Measurements from ENCODE around the gene GDNF.

Gene GDNF

DNA sequence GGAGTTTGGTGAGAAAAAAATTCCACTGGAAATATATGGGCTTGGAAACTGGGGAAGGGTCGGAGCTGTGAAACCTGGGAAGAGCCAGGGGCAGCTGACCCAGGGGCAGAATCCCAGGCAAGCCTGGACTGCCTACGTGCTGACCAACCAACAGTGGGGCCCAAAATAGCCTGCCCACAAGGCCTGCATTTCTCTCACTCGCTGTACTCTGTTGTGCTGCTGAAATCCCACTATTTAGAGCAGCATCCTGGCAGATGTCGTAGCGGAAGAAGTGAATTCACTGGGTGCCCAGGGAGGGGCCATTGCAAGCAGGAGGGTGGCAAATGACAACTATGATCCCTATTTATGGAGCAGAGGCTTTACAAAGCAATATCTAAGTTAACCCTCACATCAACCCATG lies 9.5 kb downstream of the GDNF start:
- no peaks in the 10 kb centered on the region for H3K36me3 ChIP-seq (ENCODE audit: control insufficient read depth in 5 of 5, insufficient read depth in 5 of 5, low read length in 5 of 5)
- H3K27ac ChIP-seq (ENCODE audit: low read depth, low read length): no peak overlapping the region
- H3K4me3 ChIP-seq (ENCODE audit: low read depth in 1 of 5, low read length in 5 of 5): no peak overlapping the region
- H3K27me3 ChIP-seq (ENCODE audit: control insufficient read depth in 5 of 5, insufficient read depth in 4 of 5, low read length in 5 of 5): peaks cover 13 to 33% (median 29%) of the 10 kb centered on the region in 5 donors
- no peak overlapping the region for H3K9ac ChIP-seq (ENCODE audit: low read length in 5 of 5)
- peaks cover 0 to 5% (median 4%) of the 10 kb centered on the region in 5 donors for H3K4me1 ChIP-seq (ENCODE audit: control insufficient read depth in 5 of 5, insufficient read depth in 5 of 5, low read length in 5 of 5)
- H3K9me3 ChIP-seq (ENCODE audit: control insufficient read depth in 5 of 5, low read length in 5 of 5): no peaks in the 10 kb centered on the region

DNA sequence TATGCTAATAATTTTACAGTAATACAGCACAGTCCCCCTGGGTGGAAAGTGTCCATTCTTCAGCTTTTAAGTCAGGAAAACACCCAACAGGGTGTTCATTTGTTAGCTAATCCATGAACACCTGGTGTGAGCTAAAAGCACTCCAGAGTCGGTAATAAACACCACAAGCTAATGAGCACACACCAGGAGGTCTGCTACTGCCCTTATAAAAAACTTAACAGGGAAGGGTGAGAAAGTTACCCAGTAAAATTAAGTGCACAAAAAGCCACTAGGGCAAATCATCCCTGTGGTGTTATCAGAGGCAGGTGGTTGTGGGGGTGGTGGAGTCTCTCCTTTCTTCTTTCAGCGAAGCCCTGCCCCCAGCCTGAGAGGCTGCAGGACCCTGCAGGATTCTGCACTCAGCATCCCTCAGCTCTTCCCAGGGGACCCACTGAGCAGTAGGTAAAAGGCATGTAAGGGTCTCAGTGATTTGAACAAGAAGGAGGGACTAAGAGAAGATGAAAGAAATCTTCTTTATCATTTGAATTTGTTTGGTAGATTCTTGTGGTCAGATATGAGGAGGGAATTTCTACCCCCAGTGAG lies 14.4 kb downstream of the GDNF start:
- no peaks in the 10 kb centered on the region for H3K27me3 ChIP-seq (ENCODE audit: control insufficient read depth in 5 of 5, insufficient read depth in 4 of 5, low read length in 5 of 5)
- no peaks in the 10 kb centered on the region for H3K36me3 ChIP-seq (ENCODE audit: control insufficient read depth in 5 of 5, insufficient read depth in 5 of 5, low read length in 5 of 5)
- no peaks in the 10 kb centered on the region for H3K4me1 ChIP-seq (ENCODE audit: control insufficient read depth in 5 of 5, insufficient read depth in 5 of 5, low read length in 5 of 5)
- no peak overlapping the region for H3K27ac ChIP-seq (ENCODE audit: low read depth, low read length)
- no peak overlapping the region for H3K4me3 ChIP-seq (ENCODE audit: low read depth in 1 of 5, low read length in 5 of 5)
- no peak overlapping the region for H3K9ac ChIP-seq (ENCODE audit: low read length in 5 of 5)
- H3K9me3 ChIP-seq (ENCODE audit: control insufficient read depth in 5 of 5, low read length in 5 of 5): no peaks in the 10 kb centered on the region

DNA sequence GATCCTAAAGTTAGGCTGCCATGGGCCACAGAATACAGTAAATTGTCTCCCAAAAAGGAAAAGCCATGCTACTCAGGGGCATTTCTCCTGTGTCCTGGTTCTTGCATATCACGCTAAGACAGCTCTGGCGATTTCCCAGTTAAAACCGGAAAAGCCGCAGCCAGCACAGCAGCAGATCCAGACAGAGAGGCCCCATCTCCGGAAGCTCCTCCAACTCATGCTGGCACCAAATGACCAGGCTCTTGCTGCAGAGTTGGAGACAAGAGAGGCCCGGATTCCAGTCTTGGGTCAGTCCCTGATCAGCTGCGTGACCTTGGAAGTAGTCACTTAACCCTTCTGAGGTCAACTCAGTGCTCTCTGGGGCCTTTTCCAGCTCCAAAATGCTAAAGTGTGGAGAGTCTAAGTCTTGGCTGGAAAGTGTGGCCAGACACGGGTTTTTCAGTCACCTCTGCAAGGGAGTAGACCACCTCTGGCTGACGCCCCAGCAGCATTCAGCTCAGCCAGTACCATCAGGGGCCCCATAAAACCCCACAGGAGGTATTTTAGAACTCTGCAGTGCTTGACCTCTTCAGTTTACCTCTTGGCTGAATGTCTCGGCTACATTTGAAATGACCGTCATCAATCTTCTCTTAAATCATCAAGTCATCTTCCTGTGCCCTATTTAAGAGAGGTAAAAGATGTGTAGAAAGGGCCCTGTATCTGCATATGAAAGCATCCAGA lies 16.2 kb downstream of the GDNF start:
- Histone ChIP-seq H3K9ac (ENCODE audit: low read length in 5 of 5) (no peak overlapping the region), H3K4me3 (ENCODE audit: low read depth in 1 of 5, low read length in 5 of 5) (no peak overlapping the region), H3K9me3 (ENCODE audit: control insufficient read depth in 5 of 5, low read length in 5 of 5) (no peaks in the 10 kb centered on the region), H3K4me1 (ENCODE audit: control insufficient read depth in 5 of 5, insufficient read depth in 5 of 5, low read length in 5 of 5) (no peaks in the 10 kb centered on the region), H3K36me3 (ENCODE audit: control insufficient read depth in 5 of 5, insufficient read depth in 5 of 5, low read length in 5 of 5) (no peaks in the 10 kb centered on the region), H3K27me3 (ENCODE audit: control insufficient read depth in 5 of 5, insufficient read depth in 4 of 5, low read length in 5 of 5) (no peaks in the 10 kb centered on the region), H3K27ac (ENCODE audit: low read depth, low read length) (no peak overlapping the region)

DNA sequence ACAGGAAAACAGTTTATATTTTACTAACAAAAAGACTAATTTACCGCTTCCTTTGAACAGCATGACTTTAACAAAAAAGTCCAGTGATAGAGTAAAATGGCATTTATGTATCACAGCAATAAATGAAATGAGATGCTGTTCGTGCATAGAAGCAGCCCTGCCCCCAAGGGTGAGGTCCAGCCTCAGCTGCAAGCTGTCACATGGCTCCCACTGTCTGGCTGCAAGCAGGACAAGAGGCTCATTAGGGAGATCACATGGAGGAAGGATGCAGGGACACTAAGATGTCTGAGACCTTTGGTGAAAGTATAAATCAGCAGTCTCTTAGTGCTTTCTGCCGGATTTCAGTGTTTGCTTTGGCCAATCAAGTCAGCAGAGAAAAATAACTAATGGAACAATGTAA lies 23.0 kb downstream of the GDNF start:
- H3K27ac ChIP-seq (ENCODE audit: low read depth, low read length): no peak overlapping the region
- H3K9ac ChIP-seq (ENCODE audit: low read length in 5 of 5): no peak overlapping the region
- no peaks in the 10 kb centered on the region for H3K4me1 ChIP-seq (ENCODE audit: control insufficient read depth in 5 of 5, insufficient read depth in 5 of 5, low read length in 5 of 5)

DNA sequence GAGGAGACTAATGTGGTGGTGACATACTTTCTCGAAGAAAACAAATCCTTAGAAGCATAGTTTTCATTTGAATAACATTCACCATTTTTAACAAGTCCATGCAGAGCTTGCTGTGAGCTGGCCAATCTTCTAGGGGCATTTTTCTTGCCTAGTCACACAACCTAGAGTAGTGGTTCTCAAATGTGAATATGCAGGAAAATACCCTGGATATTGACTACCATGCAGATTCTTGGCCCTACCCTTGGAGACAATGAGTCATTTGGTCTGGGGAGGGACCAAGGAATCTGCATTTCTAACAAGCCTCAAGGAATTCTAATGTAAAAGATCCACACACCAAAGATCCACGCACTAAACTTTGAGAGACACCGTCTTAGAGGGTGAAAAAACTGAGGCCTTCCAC lies 23.5 kb downstream of the GDNF start:
- Histone ChIP-seq H3K27ac (ENCODE audit: low read depth, low read length) (no peak overlapping the region), H3K4me1 (ENCODE audit: control insufficient read depth in 5 of 5, insufficient read depth in 5 of 5, low read length in 5 of 5) (no peaks in the 10 kb centered on the region), H3K27me3 (ENCODE audit: control insufficient read depth in 5 of 5, insufficient read depth in 4 of 5, low read length in 5 of 5) (peaks cover 0 to 10% (median 5%) of the 10 kb centered on the region in 5 donors), H3K4me3 (ENCODE audit: low read depth in 1 of 5, low read length in 5 of 5) (no peak overlapping the region), H3K9me3 (ENCODE audit: control insufficient read depth in 5 of 5, low read length in 5 of 5) (no peaks in the 10 kb centered on the region), H3K36me3 (ENCODE audit: control insufficient read depth in 5 of 5, insufficient read depth in 5 of 5, low read length in 5 of 5) (no peaks in the 10 kb centered on the region), H3K9ac (ENCODE audit: low read length in 5 of 5) (no peak overlapping the region)

More for the DNA sequence above, 23.0 kb downstream of the GDNF start:
- Histone ChIP-seq H3K27me3 (ENCODE audit: control insufficient read depth in 5 of 5, insufficient read depth in 4 of 5, low read length in 5 of 5) (peaks cover 0 to 8% (median 5%) of the 10 kb centered on the region in 5 donors), H3K4me3 (ENCODE audit: low read depth in 1 of 5, low read length in 5 of 5) (no peak overlapping the region), H3K36me3 (ENCODE audit: control insufficient read depth in 5 of 5, insufficient read depth in 5 of 5, low read length in 5 of 5) (no peaks in the 10 kb centered on the region), H3K9me3 (ENCODE audit: control insufficient read depth in 5 of 5, low read length in 5 of 5) (no peaks in the 10 kb centered on the region)

DNA sequence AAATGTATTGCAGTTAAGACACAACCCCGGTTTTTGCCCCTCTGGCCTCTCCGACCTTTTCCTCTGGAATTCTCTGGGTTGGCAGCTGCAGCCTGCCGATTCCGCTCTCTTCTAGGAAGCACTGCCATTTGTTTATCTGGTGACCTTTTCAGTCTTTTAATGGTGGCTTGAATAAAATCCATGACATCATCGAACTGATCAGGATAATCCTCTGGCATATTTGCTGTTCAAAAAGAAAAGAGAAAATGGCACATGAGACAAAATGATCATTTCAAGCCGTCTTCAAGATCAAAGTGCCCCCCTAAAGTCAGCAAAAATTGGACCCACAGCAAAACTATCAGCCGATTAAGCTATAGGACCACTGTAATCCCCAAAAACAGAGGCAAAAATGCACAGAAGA lies 23.9 kb downstream of the GDNF start:
- peaks cover under 1 to 14% (median 5%) of the 10 kb centered on the region in 5 donors for H3K27me3 ChIP-seq (ENCODE audit: control insufficient read depth in 5 of 5, insufficient read depth in 4 of 5, low read length in 5 of 5)
- H3K9me3 ChIP-seq (ENCODE audit: control insufficient read depth in 5 of 5, low read length in 5 of 5): no peaks in the 10 kb centered on the region
- no peaks in the 10 kb centered on the region for H3K36me3 ChIP-seq (ENCODE audit: control insufficient read depth in 5 of 5, insufficient read depth in 5 of 5, low read length in 5 of 5)
- H3K27ac ChIP-seq (ENCODE audit: low read depth, low read length): no peak overlapping the region
- H3K4me1 ChIP-seq (ENCODE audit: control insufficient read depth in 5 of 5, insufficient read depth in 5 of 5, low read length in 5 of 5): no peaks in the 10 kb centered on the region
- H3K9ac ChIP-seq (ENCODE audit: low read length in 5 of 5): no peak overlapping the region
- H3K4me3 ChIP-seq (ENCODE audit: low read depth in 1 of 5, low read length in 5 of 5): no peak overlapping the region

DNA sequence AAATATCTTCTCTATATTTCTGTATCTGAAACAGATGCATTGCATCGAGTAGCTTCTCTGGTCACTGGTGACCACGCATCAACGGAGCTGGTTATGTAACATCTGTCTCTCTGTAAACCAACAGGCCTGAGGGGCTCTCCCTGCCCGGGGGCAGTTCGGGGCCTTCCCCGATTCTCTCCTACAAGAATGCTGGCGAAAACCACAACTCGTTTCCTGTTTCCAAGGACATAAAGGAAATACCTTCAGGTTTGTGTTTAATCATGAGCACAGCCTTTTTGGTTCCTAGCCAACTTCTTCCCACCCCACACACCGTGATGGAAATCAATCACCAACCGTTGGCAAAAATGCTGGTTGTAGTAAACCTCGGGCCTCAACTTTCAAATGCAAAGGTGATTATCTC lies 25.1 kb downstream of the GDNF start:
- Histone ChIP-seq H3K4me1 (ENCODE audit: control insufficient read depth in 5 of 5, insufficient read depth in 5 of 5, low read length in 5 of 5) (no peaks in the 10 kb centered on the region), H3K9me3 (ENCODE audit: control insufficient read depth in 5 of 5, low read length in 5 of 5) (no peaks in the 10 kb centered on the region), H3K27me3 (ENCODE audit: control insufficient read depth in 5 of 5, insufficient read depth in 4 of 5, low read length in 5 of 5) (peaks cover 2 to 21% (median 9%) of the 10 kb centered on the region in 5 donors), H3K4me3 (ENCODE audit: low read depth in 1 of 5, low read length in 5 of 5) (no peak overlapping the region), H3K36me3 (ENCODE audit: control insufficient read depth in 5 of 5, insufficient read depth in 5 of 5, low read length in 5 of 5) (no peaks in the 10 kb centered on the region), H3K9ac (ENCODE audit: low read length in 5 of 5) (no peak overlapping the region), H3K27ac (ENCODE audit: low read depth, low read length) (no peak overlapping the region)

DNA sequence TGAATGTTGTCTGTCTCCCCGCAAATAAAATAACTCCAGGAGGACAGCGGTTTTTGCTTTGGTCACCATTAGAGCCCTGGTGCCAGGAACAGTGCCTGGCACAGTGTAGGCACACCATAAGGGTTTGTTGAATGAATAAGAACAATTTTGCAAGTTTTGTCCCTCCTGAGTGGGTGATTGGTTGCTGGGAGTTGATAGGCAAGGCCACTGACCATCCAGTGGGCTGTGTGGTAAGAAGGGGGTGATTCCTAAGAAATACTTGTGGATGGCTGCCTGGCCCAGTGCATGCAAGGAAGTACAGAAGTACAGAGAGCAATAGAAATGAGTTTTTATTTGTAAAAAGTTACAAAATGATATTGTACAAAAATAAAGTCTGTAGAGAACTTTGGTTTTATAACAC lies 27.5 kb downstream of the GDNF start:
- Histone ChIP-seq H3K9ac (ENCODE audit: low read length in 5 of 5) (no peak overlapping the region), H3K27me3 (ENCODE audit: control insufficient read depth in 5 of 5, insufficient read depth in 4 of 5, low read length in 5 of 5) (peaks cover 2 to 21% (median 13%) of the 10 kb centered on the region in 5 donors), H3K27ac (ENCODE audit: low read depth, low read length) (no peak overlapping the region), H3K9me3 (ENCODE audit: control insufficient read depth in 5 of 5, low read length in 5 of 5) (no peaks in the 10 kb centered on the region), H3K4me3 (ENCODE audit: low read depth in 1 of 5, low read length in 5 of 5) (no peak overlapping the region), H3K36me3 (ENCODE audit: control insufficient read depth in 5 of 5, insufficient read depth in 5 of 5, low read length in 5 of 5) (no peaks in the 10 kb centered on the region), H3K4me1 (ENCODE audit: control insufficient read depth in 5 of 5, insufficient read depth in 5 of 5, low read length in 5 of 5) (no peaks in the 10 kb centered on the region)

DNA sequence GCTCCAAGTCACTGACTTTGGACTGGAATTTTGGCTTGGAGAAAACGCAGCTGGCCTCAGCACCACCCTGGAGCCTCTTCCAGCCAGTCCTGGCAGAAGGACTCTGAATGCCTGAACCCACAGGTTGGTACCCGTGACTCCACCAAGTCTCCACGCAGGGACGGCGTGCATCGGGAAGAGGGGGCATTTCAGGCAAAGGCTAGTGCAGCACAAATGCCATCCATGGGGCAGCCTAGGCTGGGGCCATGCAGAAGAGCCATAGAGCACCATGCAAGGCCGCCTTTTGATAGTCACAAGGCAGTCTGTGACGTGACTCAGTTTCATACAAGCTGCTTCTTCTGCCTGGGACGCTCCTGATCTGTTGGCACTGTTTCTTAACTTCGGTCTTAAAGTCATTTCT lies 28.0 kb downstream of the GDNF start:
- H3K27me3 ChIP-seq (ENCODE audit: control insufficient read depth in 5 of 5, insufficient read depth in 4 of 5, low read length in 5 of 5): peaks cover 2 to 21% (median 13%) of the 10 kb centered on the region in 5 donors
- no peaks in the 10 kb centered on the region for H3K4me1 ChIP-seq (ENCODE audit: control insufficient read depth in 5 of 5, insufficient read depth in 5 of 5, low read length in 5 of 5)
- no peak overlapping the region for H3K4me3 ChIP-seq (ENCODE audit: low read depth in 1 of 5, low read length in 5 of 5)
- H3K27ac ChIP-seq (ENCODE audit: low read depth, low read length): no peak overlapping the region
- no peak overlapping the region for H3K9ac ChIP-seq (ENCODE audit: low read length in 5 of 5)
- H3K36me3 ChIP-seq (ENCODE audit: control insufficient read depth in 5 of 5, insufficient read depth in 5 of 5, low read length in 5 of 5): no peaks in the 10 kb centered on the region
- no peaks in the 10 kb centered on the region for H3K9me3 ChIP-seq (ENCODE audit: control insufficient read depth in 5 of 5, low read length in 5 of 5)

DNA sequence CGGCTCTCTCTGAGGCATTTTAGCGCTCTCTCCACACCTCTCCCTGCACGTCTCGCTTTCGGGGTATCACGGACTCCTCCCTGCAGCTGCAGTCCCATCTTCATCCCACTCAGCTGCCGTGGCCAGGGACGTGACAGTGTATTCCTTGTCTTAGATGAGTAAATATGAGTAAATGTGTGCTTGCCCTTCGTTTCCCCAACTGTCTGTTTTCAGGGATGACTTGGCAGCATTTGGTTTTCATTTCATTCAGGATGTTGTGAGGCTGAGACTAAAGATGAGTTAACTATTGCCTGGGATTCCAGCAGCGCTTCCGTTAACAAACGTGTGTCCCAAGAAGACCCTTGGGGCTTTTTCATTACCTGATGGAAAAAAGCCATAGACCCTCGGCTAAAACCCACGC lies 29.5 kb downstream of the GDNF start:
- H3K4me3 ChIP-seq (ENCODE audit: low read depth in 1 of 5, low read length in 5 of 5): no peak overlapping the region
- H3K36me3 ChIP-seq (ENCODE audit: control insufficient read depth in 5 of 5, insufficient read depth in 5 of 5, low read length in 5 of 5): no peaks in the 10 kb centered on the region
- H3K27me3 ChIP-seq (ENCODE audit: control insufficient read depth in 5 of 5, insufficient read depth in 4 of 5, low read length in 5 of 5): peaks cover 2 to 21% (median 13%) of the 10 kb centered on the region in 5 donors
- no peaks in the 10 kb centered on the region for H3K4me1 ChIP-seq (ENCODE audit: control insufficient read depth in 5 of 5, insufficient read depth in 5 of 5, low read length in 5 of 5)
- no peak overlapping the region for H3K27ac ChIP-seq (ENCODE audit: low read depth, low read length)
- H3K9me3 ChIP-seq (ENCODE audit: control insufficient read depth in 5 of 5, low read length in 5 of 5): no peaks in the 10 kb centered on the region
- H3K9ac ChIP-seq (ENCODE audit: low read length in 5 of 5): no peak overlapping the region
